Endodermal cell (in vitro differentiated cells): ENCODE measurements around the gene FAM83F. TPM values are rescaled to one million over a fixed set of nuclear protein-coding genes. Genes with fewer than 3 reads are reported as not detected.

Experiments used
- DNase-seq: peaks from one replicate; pipeline ENCODE4 v3.0.0-alpha.2; 2017
- H3K27ac ChIP-seq: 2 replicates; pipeline ENCODE4 v1.5.1; 2013; ENCODE audit warnings: mild to moderate bottlenecking, low read depth, low read length, moderate library complexity
- H3K27me3 ChIP-seq: 2 replicates; pipeline ENCODE4 v1.6.1; 2013; ENCODE audit warnings: mild to moderate bottlenecking, low read length, moderate library complexity; ENCODE audit not compliant: insufficient read depth, control insufficient read depth, poor library complexity, severe bottlenecking
- H3K36me3 ChIP-seq: 2 replicates; pipeline ENCODE4 v1.7.0; 2013; ENCODE audit warnings: mild to moderate bottlenecking, low read length, moderate library complexity; ENCODE audit not compliant: control insufficient read depth, insufficient read depth
- H3K4me1 ChIP-seq: one replicate; pipeline ENCODE4 v1.7.0; 2013; ENCODE audit warnings: low read length; ENCODE audit not compliant: control insufficient read depth, insufficient read depth
- H3K4me3 ChIP-seq: 2 replicates; pipeline ENCODE4 v1.5.1; 2013; ENCODE audit warnings: mild to moderate bottlenecking, low read length, moderate library complexity
- H3K9ac ChIP-seq: 2 replicates; pipeline ENCODE4 v1.6.1; 2013; ENCODE audit warnings: mild to moderate bottlenecking, low read length, moderate library complexity; ENCODE audit not compliant: poor library complexity, severe bottlenecking; ENCODE audit errors: extremely low read depth
- H3K9me3 ChIP-seq: 2 replicates; pipeline ENCODE4 v1.6.1; 2013; ENCODE audit warnings: mild to moderate bottlenecking, low read length, moderate library complexity; ENCODE audit not compliant: control insufficient read depth
- H3K27ac Mint-ChIP-seq: 2 replicates; pipeline ENCODE4 v1.8.0; 2020; ENCODE audit warnings: mixed read lengths
- H3K27me3 Mint-ChIP-seq: 2 replicates; pipeline ENCODE4 v1.8.0; 2021; ENCODE audit warnings: mild to moderate bottlenecking, mixed read lengths; ENCODE audit not compliant: insufficient read depth
- H3K36me3 Mint-ChIP-seq: 2 replicates; pipeline ENCODE4 v1.8.0; 2020; ENCODE audit warnings: low read depth, mixed read lengths
- H3K4me1 Mint-ChIP-seq: 2 replicates; pipeline ENCODE4 v1.8.0; 2020; ENCODE audit warnings: mixed read lengths
- H3K4me3 Mint-ChIP-seq: 2 replicates; pipeline ENCODE4 v1.8.0; 2020; ENCODE audit warnings: mild to moderate bottlenecking, moderate library complexity, mixed read lengths
- H3K9me3 Mint-ChIP-seq: 2 replicates; pipeline ENCODE4 v1.8.0; 2020; ENCODE audit warnings: mild to moderate bottlenecking, mixed read lengths
- WGBS, 2 experiments: methylation state at CpG; one replicate each; pipeline versions ENCODE4 v1.1.5 to v1.1.7; 2013; ENCODE audit warnings: missing lambda C conversion rate in 2 of 2, mixed read lengths in 1 of 2; ENCODE audit not compliant: insufficient coverage in 1 of 2, insufficient read length in 1 of 2; 5-methylcytosine and 5-hydroxymethylcytosine counted together
- total RNA-seq, 2 donors: library from RNA; stranded (reverse); fragmentation: NEBNext Ultra II Directional in 1 of 2; extraction: Animal tissue kit (Norgen Biotek cat#: 25700) in 1 of 2; gene quantifications; 2 replicates in 1 of 2; 3 replicates in 1 of 2; pipeline ENCODE4 v1.2.1, GENCODE V29; 2021
- TF ChIP-seq, protein P1 (sequence below): fragments of 200-600 bp; sonication (generic); conservative IDR thresholded peaks from 2 replicates; pipeline ENCODE4 v1.5.0; 2021; ENCODE audit warnings: antibody characterized with exemption, mild to moderate bottlenecking

The FAM83F gene
- total RNA-seq, 2 donors from 2014 or later = 18.9 to 34.1 TPM

DNA sequence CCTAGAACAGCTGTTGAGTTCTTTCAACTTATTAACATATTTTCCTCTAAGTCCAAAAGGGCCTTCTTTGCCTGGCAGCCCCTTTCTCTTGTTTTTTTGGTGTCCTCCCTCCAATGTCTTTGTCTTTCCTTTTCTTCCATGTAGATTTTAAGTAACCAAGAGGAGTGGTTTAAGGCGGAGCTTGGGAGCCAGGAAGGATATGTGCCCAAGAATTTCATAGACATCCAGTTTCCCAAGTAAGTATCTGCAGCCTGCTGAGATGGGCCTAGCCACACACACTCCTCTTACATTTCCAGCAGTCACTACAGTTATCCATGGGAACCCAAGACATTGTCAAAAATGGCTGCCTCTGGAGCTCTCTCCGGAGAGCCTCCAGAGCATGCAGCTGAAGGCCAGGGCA lies 39.1 kb upstream of the FAM83F start:
- Histone ChIP-seq H3K27ac (no peak overlapping the region), H3K9me3 (no peaks in the 10 kb centered on the region), H3K27me3 (no peaks in the 10 kb centered on the region), H3K4me3 (no peak overlapping the region), H3K9ac (no peak overlapping the region), H3K4me1 (peaks cover 6% of the 10 kb centered on the region), H3K36me3 (no peaks in the 10 kb centered on the region)
- TF ChIP-seq, protein P1, sequence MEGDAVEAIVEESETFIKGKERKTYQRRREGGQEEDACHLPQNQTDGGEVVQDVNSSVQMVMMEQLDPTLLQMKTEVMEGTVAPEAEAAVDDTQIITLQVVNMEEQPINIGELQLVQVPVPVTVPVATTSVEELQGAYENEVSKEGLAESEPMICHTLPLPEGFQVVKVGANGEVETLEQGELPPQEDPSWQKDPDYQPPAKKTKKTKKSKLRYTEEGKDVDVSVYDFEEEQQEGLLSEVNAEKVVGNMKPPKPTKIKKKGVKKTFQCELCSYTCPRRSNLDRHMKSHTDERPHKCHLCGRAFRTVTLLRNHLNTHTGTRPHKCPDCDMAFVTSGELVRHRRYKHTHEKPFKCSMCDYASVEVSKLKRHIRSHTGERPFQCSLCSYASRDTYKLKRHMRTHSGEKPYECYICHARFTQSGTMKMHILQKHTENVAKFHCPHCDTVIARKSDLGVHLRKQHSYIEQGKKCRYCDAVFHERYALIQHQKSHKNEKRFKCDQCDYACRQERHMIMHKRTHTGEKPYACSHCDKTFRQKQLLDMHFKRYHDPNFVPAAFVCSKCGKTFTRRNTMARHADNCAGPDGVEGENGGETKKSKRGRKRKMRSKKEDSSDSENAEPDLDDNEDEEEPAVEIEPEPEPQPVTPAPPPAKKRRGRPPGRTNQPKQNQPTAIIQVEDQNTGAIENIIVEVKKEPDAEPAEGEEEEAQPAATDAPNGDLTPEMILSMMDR = no peak
- Mint-ChIP-seq H3K36me3 (no peaks in the 10 kb centered on the region), H3K4me3 (no peak overlapping the region), H3K27me3 (peaks cover 30% of the 10 kb centered on the region), H3K4me1 (peaks cover 29% of the 10 kb centered on the region), H3K9me3 (no peaks in the 10 kb centered on the region), H3K27ac (no peak overlapping the region)
- DNase-seq = no peak
- 75 to 85% methylated on average over 1 to 2 of the region's 2 CpGs for WGBS, 2 experiments

DNA sequence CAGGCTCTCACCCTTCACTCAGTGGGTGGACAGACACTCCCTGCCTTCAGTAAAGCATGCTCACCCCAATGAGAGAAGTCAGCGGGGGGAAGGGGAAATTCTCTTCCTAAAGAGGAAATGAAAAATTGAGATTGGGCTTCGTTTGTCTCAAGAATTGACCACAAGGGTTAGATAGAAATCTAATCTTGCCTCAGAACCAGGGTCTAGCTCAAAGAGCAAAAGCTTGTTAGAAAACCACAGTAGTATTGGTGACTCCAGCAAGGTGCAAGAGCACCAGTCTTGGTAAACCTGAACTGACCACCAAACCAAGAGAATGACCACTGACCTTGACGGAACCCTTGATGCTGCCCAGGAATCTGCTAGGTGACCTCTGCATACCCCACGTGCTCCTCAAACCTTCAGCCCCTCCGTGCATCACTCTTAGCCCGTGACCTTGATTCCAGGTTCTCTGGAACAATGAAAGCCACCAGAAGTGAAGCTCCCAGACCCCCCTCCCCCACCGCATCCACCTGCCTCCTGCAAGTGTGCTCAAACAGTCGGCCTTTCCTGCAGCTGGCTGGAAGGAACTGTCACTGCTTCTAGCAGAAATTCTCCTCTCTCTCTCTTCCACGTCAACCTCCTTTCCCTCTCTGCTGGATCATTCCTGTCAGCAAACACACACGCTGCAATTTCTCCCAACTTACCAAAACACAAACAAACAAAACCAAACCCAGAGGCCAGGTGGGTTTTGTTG lies 37.7 kb upstream of the FAM83F start:
- Histone ChIP-seq H3K36me3 (no peaks in the 10 kb centered on the region), H3K9me3 (no peaks in the 10 kb centered on the region), H3K4me3 (no peak overlapping the region), H3K9ac (no peak overlapping the region), H3K27me3 (no peaks in the 10 kb centered on the region), H3K27ac (no peak overlapping the region), H3K4me1 (peaks cover 6% of the 10 kb centered on the region)
- Mint-ChIP-seq H3K9me3 (no peaks in the 10 kb centered on the region), H3K36me3 (no peaks in the 10 kb centered on the region), H3K27ac (no peak overlapping the region), H3K27me3 (peaks cover 26% of the 10 kb centered on the region), H3K4me3 (no peak overlapping the region), H3K4me1 (peaks cover 29% of the 10 kb centered on the region)
- TF ChIP-seq, protein P1 = no peak
- DNase-seq = no peak
- WGBS, 2 experiments = 83 to 97% methylated on average over 6 to 9 of the region's 10 CpGs

DNA sequence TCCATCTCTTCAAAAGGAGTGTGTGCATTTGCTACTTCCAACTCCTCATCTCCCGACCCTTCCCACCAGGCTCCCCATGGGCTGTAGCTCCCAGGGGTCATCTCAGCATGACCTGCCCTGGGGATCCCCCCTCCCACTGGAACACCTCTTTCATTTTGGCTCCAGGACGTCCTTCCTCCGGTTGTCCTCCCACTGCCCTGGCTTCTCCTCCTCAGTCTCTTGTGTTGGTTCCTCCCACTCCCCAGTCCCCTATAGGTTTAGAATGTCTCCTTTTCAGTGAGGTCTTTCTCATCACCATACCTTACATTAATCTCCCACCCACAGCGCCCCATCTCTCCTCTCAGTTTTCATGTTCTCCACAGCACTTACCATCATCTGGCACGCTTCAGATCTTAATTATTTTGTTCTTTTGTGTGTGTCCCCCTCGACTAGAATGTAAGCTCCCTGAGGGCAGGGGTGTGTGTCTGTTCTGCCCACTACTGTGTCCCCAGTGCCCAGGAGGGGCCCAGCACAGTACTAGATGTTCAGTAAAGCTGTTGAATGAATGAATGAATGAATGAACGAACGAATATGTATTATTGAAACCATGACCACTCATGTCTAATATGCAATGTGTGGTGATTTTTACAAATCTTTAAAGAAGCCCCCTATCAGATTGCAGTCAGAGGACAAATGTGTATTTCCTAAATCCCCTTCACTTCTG lies 36.6 kb upstream of the FAM83F start:
- peaks cover 26% of the 10 kb centered on the region for H3K4me1 Mint-ChIP-seq
- WGBS, 2 experiments = 86 to 90% methylated on average over 1 to 8 of the region's 8 CpGs
- Histone ChIP-seq H3K27ac (no peak overlapping the region), H3K9ac (no peak overlapping the region), H3K36me3 (no peaks in the 10 kb centered on the region), H3K4me3 (no peak overlapping the region), H3K4me1 (peaks cover 6% of the 10 kb centered on the region), H3K9me3 (no peaks in the 10 kb centered on the region), H3K27me3 (no peaks in the 10 kb centered on the region)
- H3K4me3 Mint-ChIP-seq = no peak overlapping the region
- no peak overlapping the region for H3K27ac Mint-ChIP-seq
- TF ChIP-seq, protein P1 = no peak
- H3K27me3 Mint-ChIP-seq = peaks cover 22% of the 10 kb centered on the region
- no peaks in the 10 kb centered on the region for H3K36me3 Mint-ChIP-seq
- no peaks in the 10 kb centered on the region for H3K9me3 Mint-ChIP-seq
- no peak for DNase-seq
